Tibial artery (tissue), 4 donors: ENCODE measurements around the gene RINT1.
"Not testable (repeated sequence)": the region's sequence is repeated elsewhere in the genome, so short reads cannot be mapped to it uniquely, and the experiment has no call there.

Experiments used
- DNase-seq, 2 donors: peaks; one replicate each; pipeline ENCODE4 v3.0.0-alpha.2; 2019
- H3K27ac ChIP-seq, 2 donors: fragments of 200-600 bp; sonication (generic) in 1 of 2; 1 replicate in 1 of 2; 2 replicates in 1 of 2; pipeline ENCODE4 v1.5.1; 2018 to 2019; ENCODE audit warnings: mild to moderate bottlenecking in 1 of 2
- H3K27me3 ChIP-seq, 2 donors: fragments of 200-600 bp; sonication (generic) in 1 of 2; one replicate each; pipeline versions ENCODE4 v1.5.1 to v1.6.0; 2016 to 2019
- H3K36me3 ChIP-seq, 3 donors: fragments of 200-600 bp; sonication (generic) in 2 of 3; one replicate each; pipeline ENCODE4 v1.5.1; 2016 to 2019; ENCODE audit warnings: mild to moderate bottlenecking in 2 of 3
- H3K4me1 ChIP-seq, 4 donors: fragments of 200-600 bp; sonication (generic) in 2 of 4; 1 replicate in 3 of 4; 2 replicates in 1 of 4; pipeline ENCODE4 v1.5.1; 2016 to 2019
- H3K4me3 ChIP-seq, 2 donors: fragments of 200-600 bp; sonication (generic) in 1 of 2; 1 replicate in 1 of 2; 2 replicates in 1 of 2; pipeline ENCODE4 v1.5.1; 2018 to 2019; ENCODE audit warnings: mild to moderate bottlenecking in 2 of 2
- H3K9me3 ChIP-seq, 3 donors: fragments of 200-600 bp; sonication (generic) in 1 of 3; one replicate each; pipeline ENCODE4 v1.5.1; 2016 to 2019
- CTCF ChIP-seq, 2 experiments: fragments of 200-600 bp in 1 of 2; fragments of 450-650 bp in 1 of 2; IDR thresholded peaks; one replicate each; pipeline ENCODE4 v1.5.1; 2017 to 2019; ENCODE audit warnings: antibody characterized with exemption in 2 of 2, mild to moderate bottlenecking in 1 of 2, moderate library complexity in 1 of 2
- intact Hi-C: fragments of 100-400 bp; cut with DNase I; formaldehyde crosslinking; loops from one replicate; pipeline ENCODE4 v1.15.0; 2023; ENCODE audit warnings: low total_unique reads

Gene RINT1

DNA sequence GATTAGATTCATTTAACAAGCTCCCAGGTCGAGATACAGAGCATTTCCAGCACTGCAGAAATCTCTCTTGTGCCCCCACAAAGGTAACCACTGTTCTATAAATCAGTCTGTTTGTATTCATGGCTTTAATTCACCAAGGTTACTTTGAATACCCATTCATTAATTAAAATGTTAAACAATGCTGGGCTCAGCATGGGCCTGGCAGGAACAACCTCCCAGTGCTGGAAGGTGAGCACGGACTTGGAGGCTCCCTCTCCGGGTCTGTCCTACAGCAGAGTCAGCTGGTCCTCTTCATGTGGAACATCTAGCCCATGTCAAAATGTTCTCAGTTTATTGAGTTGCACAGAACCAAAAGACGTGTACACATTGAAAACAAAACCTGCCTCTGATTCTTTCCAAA lies 64.9 kb downstream of the RINT1 start:
- Histone ChIP-seq H3K27ac (no peak overlapping the region), H3K27me3 (no peaks in the 10 kb centered on the region), H3K4me3 (no peak overlapping the region), H3K9me3 (no peaks in the 10 kb centered on the region), H3K4me1 (no peaks in the 10 kb centered on the region), H3K36me3 (no peaks in the 10 kb centered on the region)
- intact Hi-C loops, result no loop called here
- no peak for DNase-seq
- no peak for TF ChIP-seq CTCF (IDR thresholded peaks at IDR 0.05)

GRCh38 chr7:105599080-105599479 lies 67.1 kb downstream of the RINT1 start:
- intact Hi-C loops, H3K27ac ChIP-seq, H3K9me3 ChIP-seq, DNase-seq, H3K27me3 ChIP-seq, H3K4me3 ChIP-seq, H3K36me3 ChIP-seq, H3K4me1 ChIP-seq: not testable (repeated sequence)

DNA sequence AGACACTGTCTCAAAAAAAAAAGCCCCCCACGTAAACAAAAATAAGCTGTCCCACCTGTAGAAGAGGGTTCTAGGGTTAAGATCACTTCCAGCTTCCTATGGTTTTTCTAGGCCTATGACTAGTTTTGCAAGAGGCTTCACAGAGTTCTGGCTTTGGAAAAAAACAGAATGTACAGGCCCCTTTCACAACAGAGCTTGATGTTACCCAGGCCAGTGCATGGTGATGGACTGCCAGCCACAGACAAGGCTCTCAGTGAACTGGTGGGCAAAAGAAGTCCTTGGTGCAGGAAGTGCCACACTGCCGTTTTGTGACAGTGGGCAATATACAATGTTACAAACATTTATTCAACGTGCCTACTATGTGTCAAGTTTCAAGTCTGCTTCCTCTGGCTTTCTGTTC lies 67.5 kb downstream of the RINT1 start:
- Histone ChIP-seq H3K36me3 (no peaks in the 10 kb centered on the region), H3K4me1 (no peaks in the 10 kb centered on the region), H3K9me3 (no peaks in the 10 kb centered on the region), H3K27me3 (no peaks in the 10 kb centered on the region), H3K4me3 (no peak overlapping the region), H3K27ac (no peak overlapping the region)
- intact Hi-C loops, result no loop called here
- no peak for TF ChIP-seq CTCF (IDR thresholded peaks at IDR 0.05)
- DNase-seq, result no peak

- H3K27me3 ChIP-seq, result no peaks in the 10 kb centered on the region
- no peaks in the 10 kb centered on the region for H3K4me1 ChIP-seq
- DNase-seq, result no peak
- TF ChIP-seq CTCF (IDR thresholded peaks at IDR 0.05), result no peak
- H3K36me3 ChIP-seq, result no peaks in the 10 kb centered on the region
- intact Hi-C loops, result no loop called here
- no peak overlapping the region for H3K27ac ChIP-seq
- H3K9me3 ChIP-seq, result no peaks in the 10 kb centered on the region
- no peak overlapping the region for H3K4me3 ChIP-seq
Observed at GRCh38 chr7:105600720-105601550, 68.9 kb downstream of the RINT1 start.

GRCh38 chr7:105602325-105603305 lies 70.6 kb downstream of the RINT1 start:
- H3K4me3 ChIP-seq, result no peak overlapping the region
- no peak overlapping the region for H3K27ac ChIP-seq
- DNase-seq, result no peak
- no peaks in the 10 kb centered on the region for H3K4me1 ChIP-seq
- no peak for TF ChIP-seq CTCF (IDR thresholded peaks at IDR 0.05)
- no peaks in the 10 kb centered on the region for H3K27me3 ChIP-seq
- H3K36me3 ChIP-seq, result peaks cover 0 to 5% (median 0%) of the 10 kb centered on the region in 3 donors
- no peaks in the 10 kb centered on the region for H3K9me3 ChIP-seq
- intact Hi-C loops, result no loop called here
